SU-DHL-6 (cell line): ENCODE data around the gene SNRNP70.
"Not testable (repeated sequence)": the region's sequence is repeated elsewhere in the genome, so short reads cannot be mapped to it uniquely, and the experiment has no call there.

Experiments
- EZH2phosphoT487 ChIP-seq: fragments of 200-600 bp; sonication (generic), shearing (Covaris generic); conservative IDR thresholded peaks from 2 replicates; pipeline ENCODE4 v1.6.1; 2018; ENCODE audit warnings: mild to moderate bottlenecking, antibody characterized with exemption, low read length, moderate library complexity, mixed read lengths
- TF ChIP-seq, protein P1 (sequence below): fragments of 200-600 bp; sonication (generic); IDR thresholded peaks from one replicate; pipeline ENCODE4 v1.5.1; 2017; ENCODE audit warnings: antibody characterized with exemption, mild to moderate bottlenecking, low read length, moderate library complexity; ENCODE audit not compliant: insufficient read depth, poor library complexity, severe bottlenecking

DNA sequence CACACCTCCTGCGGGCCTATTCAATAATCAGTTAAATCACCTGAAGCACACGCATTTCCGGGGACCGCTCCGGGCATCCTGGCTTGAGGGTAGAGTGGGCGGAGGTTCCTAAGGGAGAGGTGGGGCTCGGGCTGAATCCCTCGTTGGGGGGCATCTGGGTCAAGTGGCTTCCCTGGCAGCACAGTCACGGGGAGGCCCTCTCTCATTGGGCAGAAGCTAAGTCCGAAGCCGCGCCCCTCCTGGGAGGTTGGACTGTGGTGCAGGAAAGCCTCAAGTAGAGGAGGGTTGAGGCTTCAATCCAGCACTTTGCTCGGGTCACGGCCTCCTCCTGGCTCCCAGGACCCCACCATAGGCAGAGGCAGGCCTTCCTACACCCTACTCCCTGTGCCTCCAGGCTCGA lies 41.7 kb upstream of the SNRNP70 start, which contains the start of gene CGB5:
- TF ChIP-seq, protein P1, sequence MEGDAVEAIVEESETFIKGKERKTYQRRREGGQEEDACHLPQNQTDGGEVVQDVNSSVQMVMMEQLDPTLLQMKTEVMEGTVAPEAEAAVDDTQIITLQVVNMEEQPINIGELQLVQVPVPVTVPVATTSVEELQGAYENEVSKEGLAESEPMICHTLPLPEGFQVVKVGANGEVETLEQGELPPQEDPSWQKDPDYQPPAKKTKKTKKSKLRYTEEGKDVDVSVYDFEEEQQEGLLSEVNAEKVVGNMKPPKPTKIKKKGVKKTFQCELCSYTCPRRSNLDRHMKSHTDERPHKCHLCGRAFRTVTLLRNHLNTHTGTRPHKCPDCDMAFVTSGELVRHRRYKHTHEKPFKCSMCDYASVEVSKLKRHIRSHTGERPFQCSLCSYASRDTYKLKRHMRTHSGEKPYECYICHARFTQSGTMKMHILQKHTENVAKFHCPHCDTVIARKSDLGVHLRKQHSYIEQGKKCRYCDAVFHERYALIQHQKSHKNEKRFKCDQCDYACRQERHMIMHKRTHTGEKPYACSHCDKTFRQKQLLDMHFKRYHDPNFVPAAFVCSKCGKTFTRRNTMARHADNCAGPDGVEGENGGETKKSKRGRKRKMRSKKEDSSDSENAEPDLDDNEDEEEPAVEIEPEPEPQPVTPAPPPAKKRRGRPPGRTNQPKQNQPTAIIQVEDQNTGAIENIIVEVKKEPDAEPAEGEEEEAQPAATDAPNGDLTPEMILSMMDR: not testable (repeated sequence)
- not testable (repeated sequence) for TF ChIP-seq EZH2phosphoT487
